GM12878 (cell line): ENCODE results near the gene FERMT3. TPM values are rescaled to one million over a fixed set of nuclear protein-coding genes. Genes with fewer than 3 reads are reported as not detected.

Experiments used
- ATAC-seq: fragments of 200-7000 bp; cut with Tn5 transposase; 3 replicates; pipeline ENCODE4 v1.9.1; 2020; ENCODE audit warnings: mild to moderate bottlenecking, moderate library complexity
- BruUV-seq: library from RNA; stranded (reverse); fragments of 400-500 nt; replicated peaks from 2 replicates; lab custom pipeline; 2021; lab: Mats Ljungman, UMichigan
- CTCF ChIA-PET: fragments of 300-600 bp; sonication (Branson Sonifier 250); formaldehyde crosslinking; extraction: SDS; loops from one replicate; lab custom pipeline; 2021; ENCODE audit warnings: inconsistent platforms; lab: Yijun Ruan, JAX
- POLR2A ChIA-PET: fragments of 350-600 bp; formaldehyde crosslinking; extraction: SDS; loops from one replicate; lab custom pipeline; 2021; ENCODE audit warnings: inconsistent platforms; lab: Charles Lee
- RAD21 ChIA-PET: fragments of 300-600 bp; sonication (Branson Sonifier 250); formaldehyde crosslinking; loops from one replicate; lab custom pipeline; 2023; ENCODE audit warnings: antibody characterized with exemption; ENCODE audit not compliant: unreplicated experiment; lab: Charles Lee
- SMC1A ChIA-PET: fragments of 300-600 bp; sonication (Branson Sonifier 250); formaldehyde crosslinking; loops from one replicate; lab custom pipeline; 2023; ENCODE audit not compliant: unreplicated experiment, uncharacterized antibody; lab: Charles Lee
- DNase-seq: peaks from one replicate; pipeline ENCODE4 v3.0.0-alpha.2; 2011; ENCODE audit warnings: low read depth, low spot score
- FAIRE-seq: peaks from 3 replicates; lab custom pipeline; 2011; peaks lifted over from hg19 to GRCh38; lab: Jason Lieb, UNC
- H2AFZ ChIP-seq: 2 replicates; pipeline ENCODE4 v1.6.0; 2011; ENCODE audit warnings: low read depth, low read length, control low read depth; ENCODE audit not compliant: control insufficient read depth
- H3K27ac ChIP-seq: 2 replicates; pipeline ENCODE4 v1.5.1; 2011; ENCODE audit warnings: control low read depth; ENCODE audit not compliant: control insufficient read depth, insufficient read depth
- H3K27me3 ChIP-seq, 2 experiments: replicated peaks in 1 of 2; 2 replicates each; pipeline versions ENCODE4 v1.6.0 to v1.6.1; 2011; ENCODE audit warnings: low read length in 1 of 2; ENCODE audit not compliant: control insufficient read depth in 2 of 2, insufficient read depth in 2 of 2
- H3K36me3 ChIP-seq, 2 experiments: 2 replicates each; pipeline ENCODE4 v1.5.1; 2011; ENCODE audit warnings: low read length in 1 of 2; ENCODE audit not compliant: control insufficient read depth in 2 of 2, insufficient read depth in 2 of 2
- H3K4me1 ChIP-seq: 2 replicates; pipeline ENCODE4 v1.6.1; 2011; ENCODE audit warnings: mild to moderate bottlenecking, low read length, moderate library complexity, mixed read lengths; ENCODE audit not compliant: control insufficient read depth, insufficient read depth
- H3K4me2 ChIP-seq: 2 replicates; pipeline ENCODE4 v1.6.0; 2011; ENCODE audit warnings: control low read depth; ENCODE audit not compliant: control insufficient read depth, insufficient read depth
- H3K4me3 ChIP-seq: fragments of 200-600 bp; sonication (generic); 2 replicates; pipeline ENCODE4 v1.5.1; 2016
- H3K79me2 ChIP-seq: 2 replicates; pipeline ENCODE4 v1.6.0; 2011; ENCODE audit warnings: low read length; ENCODE audit not compliant: control insufficient read depth, insufficient read depth
- H3K9ac ChIP-seq: 2 replicates; pipeline ENCODE4 v1.8.0; 2011; ENCODE audit warnings: low read length, control low read depth, mixed read lengths; ENCODE audit not compliant: control insufficient read depth, insufficient read depth
- H3K9me3 ChIP-seq: replicated peaks from 3 replicates; pipeline ENCODE4 v1.5.1; 2011; ENCODE audit warnings: mild to moderate bottlenecking, low read length; ENCODE audit not compliant: control insufficient read depth, insufficient read depth
- H4K20me1 ChIP-seq: 2 replicates; pipeline ENCODE4 v1.6.0; 2011; ENCODE audit not compliant: control insufficient read depth, insufficient read depth
- BCL3 ChIP-seq: IDR thresholded peaks from 2 replicates; pipeline ENCODE4 v1.6.1; 2011; ENCODE audit warnings: borderline replicate concordance, low read depth, mild to moderate bottlenecking, moderate library complexity, low read length; ENCODE audit not compliant: insufficient read depth, poor library complexity, severe bottlenecking
- BHLHE40 ChIP-seq, 2 experiments: fragments of 450-650 bp in 1 of 2; IDR thresholded peaks; 2 replicates each; pipeline ENCODE4 v1.6.1; 2011 to 2017; ENCODE audit warnings: low read depth in 2 of 2, borderline replicate concordance in 1 of 2, improper control_type of control experiment in 1 of 2, low read length in 1 of 2, mild to moderate bottlenecking in 1 of 2
- CBX5 ChIP-seq: sonication (generic); IDR thresholded peaks from 2 replicates; pipeline ENCODE4 v1.6.1; 2016; ENCODE audit warnings: low read depth, moderate library complexity, mild to moderate bottlenecking, inconsistent platforms
- CREB1 ChIP-seq: IDR thresholded peaks from 2 replicates; pipeline ENCODE4 v1.6.1; 2012; ENCODE audit warnings: low read depth, mild to moderate bottlenecking, inconsistent platforms
- DPF2 ChIP-seq: fragments of 450-650 bp; IDR thresholded peaks from 2 replicates; pipeline ENCODE4 v1.6.1; 2017; ENCODE audit warnings: mild to moderate bottlenecking
- EP300 ChIP-seq, 2 experiments: fragments of 150-350 bp in 1 of 2; IDR thresholded peaks; 2 replicates each; pipeline ENCODE4 v1.6.1; 2011 to 2012; ENCODE audit warnings: low read depth in 2 of 2, low read length in 2 of 2, borderline replicate concordance in 1 of 2, improper control_type of control experiment in 1 of 2, inconsistent platforms in 1 of 2; ENCODE audit not compliant: control insufficient read depth in 1 of 2
- HDAC6 ChIP-seq: fragments of 200-600 bp; sonication (generic); IDR thresholded peaks from one replicate; pipeline ENCODE4 v1.8.0; 2017; ENCODE audit warnings: antibody characterized with exemption; ENCODE audit not compliant: unreplicated experiment
- IRF4 ChIP-seq: IDR thresholded peaks from 2 replicates; pipeline ENCODE4 v1.6.1; 2011; ENCODE audit warnings: low read depth, low read length
- LARP7 ChIP-seq: fragments of 450-650 bp; IDR thresholded peaks from 2 replicates; pipeline ENCODE4 v1.6.1; 2017; ENCODE audit warnings: mild to moderate bottlenecking
- MXI1 ChIP-seq: fragments of 150-350 bp; IDR thresholded peaks from 2 replicates; pipeline ENCODE4 v1.6.1; 2011; ENCODE audit warnings: low read depth, mild to moderate bottlenecking, inconsistent platforms, low read length, improper control_type of control experiment
- NR2F1 ChIP-seq: fragments of 450-650 bp; conservative IDR thresholded peaks from 2 replicates; pipeline ENCODE4 v1.6.1; 2017; ENCODE audit warnings: mild to moderate bottlenecking
- PAX5 ChIP-seq: IDR thresholded peaks from 2 replicates; pipeline ENCODE4 v1.6.1; 2011; ENCODE audit warnings: low read depth, low read length, borderline replicate concordance
- SRF ChIP-seq, 2 experiments: IDR thresholded peaks; 2 replicates each; pipeline ENCODE4 v1.6.1; 2011; ENCODE audit warnings: low read depth in 2 of 2, low read length in 2 of 2, mild to moderate bottlenecking in 1 of 2, moderate library complexity in 1 of 2
- SUZ12 ChIP-seq: fragments of 200-600 bp; sonication (generic); IDR thresholded peaks from one replicate; pipeline ENCODE4 v1.6.1; 2018; ENCODE audit warnings: antibody characterized with exemption, mild to moderate bottlenecking; ENCODE audit not compliant: unreplicated experiment
- YY1 ChIP-seq: IDR thresholded peaks from 2 replicates; pipeline ENCODE4 v1.6.1; 2011; ENCODE audit warnings: low read depth, mild to moderate bottlenecking, low read length
- ZBTB11 ChIP-seq: fragments of 450-650 bp; formaldehyde crosslinking; IDR thresholded peaks from 2 replicates; pipeline ENCODE4 v1.5.0; 2022; ENCODE audit warnings: mild to moderate bottlenecking, missing genetic modification characterization
- WGBS: methylation state at CpG from one replicate; pipeline ENCODE4 v1.1.6; 2016; ENCODE audit warnings: low lambda C conversion rate; ENCODE audit not compliant: insufficient replicate concordance, insufficient coverage; ENCODE audit errors: missing lambda C conversion rate; 5-methylcytosine and 5-hydroxymethylcytosine counted together
- in situ Hi-C: fragments of 300-500 bp; cut with MboI; formaldehyde crosslinking; loops from 9 replicates; pipeline ENCODE4 v1.14.3; 2018; ENCODE audit warnings: mixed read lengths
- intact Hi-C: fragments of 100-400 bp; cut with micrococcal nuclease; formaldehyde crosslinking; loops from one replicate; pipeline ENCODE4 v1.14.2; 2022; ENCODE audit not compliant: unreplicated experiment
- polyA plus RNA-seq, 11 experiments: library from polyadenylated mRNA; depleted of rRNA in 4 of 11; unstranded in 6 of 11; stranded (reverse) in 5 of 11; fragments of >200 nt; fragmentation: Nextera tagmentation in 4 of 11; fragmentation: Illumina TruSeq in 1 of 11; extraction: Ambion mirVana in 4 of 11; extraction: Trizol in 1 of 11; gene quantifications; 1 replicate in 1 of 11; 2 replicates in 10 of 11; pipeline versions ENCODE4 v1.2.1 to v1.2.3, GENCODE V29; 2011 to 2016; ENCODE audit warnings: inconsistent platforms in 2 of 11, missing spikeins in 2 of 11, low read depth in 1 of 11
- total RNA-seq, 4 experiments: library from RNA; depleted of rRNA in 3 of 4; stranded (reverse); fragments of >200 nt in 3 of 4; fragmentation: Illumina TruSeq in 1 of 4; extraction: Trizol in 1 of 4; gene quantifications; 2 replicates each; pipeline versions ENCODE4 v1.2.1 to v1.2.3, GENCODE V29; 2013 to 2021

FERMT3 gene
- total and polyA plus RNA-seq, 10 of the 15 experiments (the other 5 are each of a cell fraction or from before 2014, with no cell fraction given) = 2.0 to 211 (median 114) TPM

GRCh38 chr11:64225608-64226506 lies 19.3 kb downstream of the FERMT3 start, which contains the start of the genes NUDT22 and TRPT1:
Gene NUDT22 (plus strand): TSS chr11:64226274. CDS start chr11:64226653, 379 bp downstream.
Gene TRPT1 (minus strand): TSS chr11:64226186. CDS start chr11:64225860, 326 bp downstream.
- Histone ChIP-seq H3K79me2 (peaks cover 36% of the 10 kb centered on the region), H3K9me3 (no peaks in the 10 kb centered on the region), H3K27ac (peak within 1 kb of the TSS; percentile 96), H2AFZ (peak within 1 kb of the TSS; percentile 79), H3K36me3 (peaks cover 9 to 11% of the 10 kb centered on the region in 2 experiments), H3K4me1 (peaks cover 18% of the 10 kb centered on the region), H3K4me3 (peak within 1 kb of the TSS; percentile 90), H3K4me2 (peak within 1 kb of the TSS; percentile 98), H3K27me3 (no peaks in the 10 kb centered on the region), H4K20me1 (no peaks in the 10 kb centered on the region), H3K9ac (peak within 1 kb of the TSS; percentile 98)
- DNase-seq = no peak
- WGBS = under 1% methylated on average over 53 of the region's 54 CpGs
- peak; percentile 61 for FAIRE-seq
- ATAC-seq = peak; percentile 80
- BruUV-seq = TSS peak; percentile 82
- ChIA-PET POLR2A (interaction anchor here (0.5 to 9.7 kb wide), 19 partner anchors 8 to 414 kb away, joined by 3 to 85 read pairs (median 5); partner anchors contain the start of genes FERMT3, FKBP2, PPP1R14B and PRDX5), CTCF (interaction anchor here (0.5 to 5.0 kb wide), 11 partner anchors 11 to 105 kb away, joined by 3 to 59 read pairs (median 4); partner anchors contain the start of genes FERMT3 and FKBP2), SMC1A (interaction anchor here (0.8 to 5.4 kb wide), 7 partner anchors 13 to 76 kb away, joined by 3 to 56 read pairs (median 4); partner anchors contain the start of genes FERMT3 and FKBP2), RAD21 (interaction anchor here (0.8 to 3.3 kb wide), 10 partner anchors 9 to 109 kb away, joined by 3 to 34 read pairs (median 4); partner anchors contain the start of genes BAD, FERMT3, FKBP2 and PRDX5)
- in situ Hi-C loops (loop anchor here (25.0 kb wide), 1 partner anchor 1636 kb away; the partner anchor contains the start of genes CFL1, EFEMP2 and MUS81), intact Hi-C loops (no loop called here)
- TF ChIP-seq HDAC6 (no peak), SRF (IDR thresholded peaks at IDR 0.05; ENCODE audit: low read depth in 2 of 2, low read length in 2 of 2) (0 out of 4 replicates have a peak, but pooled peaks of 1 of the 2 experiments have one; percentile 39), DPF2 (0 out of 2 replicates have a peak, but pooled peaks have one; percentile 5), MXI1 (peak; percentile 36; the same call in 1 of the 2 replicates), EP300 (IDR thresholded peaks at IDR 0.05; ENCODE audit: borderline replicate concordance in 1 of 2, control insufficient read depth in 1 of 2, low read depth in 2 of 2, low read length in 2 of 2) (no peak), ZBTB11 (CRISPR knock-in tag) (peak; percentile 64), IRF4 (no peak), CBX5 (no peak), SUZ12 (no peak), BCL3 (peak; percentile 24), LARP7 (peak; percentile 58), PAX5 (no peak), YY1 (no peak; the same call in 1 of the 2 replicates), CREB1 (peak; percentile 52; the same call in 1 of the 2 replicates), NR2F1 (no peak), BHLHE40 (IDR thresholded peaks at IDR 0.05; ENCODE audit: borderline replicate concordance in 1 of 2, low read depth in 2 of 2, low read length in 1 of 2) (peak; percentile 9 to 76; a peak in 2 of 4 replicates)
